ENCODE results near the gene MTREX.

DNA sequence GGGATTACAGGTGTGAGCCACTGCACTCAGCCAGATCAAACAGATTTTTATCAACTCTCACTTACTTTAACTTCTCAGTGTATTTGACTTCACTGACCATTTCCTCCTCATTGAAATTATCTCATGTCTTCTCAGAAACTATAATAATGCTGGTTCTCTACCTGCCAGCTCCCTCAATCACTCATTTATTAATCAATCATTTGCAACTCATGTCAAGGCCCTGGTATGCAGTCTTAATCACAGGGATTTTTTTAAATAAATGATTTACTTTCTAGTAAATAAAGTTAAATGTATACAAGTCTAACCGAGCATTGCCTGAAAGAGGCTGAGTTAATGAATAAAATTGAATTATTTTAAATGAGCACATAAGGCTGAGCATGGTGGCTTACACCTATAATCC lies 163.7 kb downstream of the MTREX start:
- TF ChIP-seq, protein P1, sequence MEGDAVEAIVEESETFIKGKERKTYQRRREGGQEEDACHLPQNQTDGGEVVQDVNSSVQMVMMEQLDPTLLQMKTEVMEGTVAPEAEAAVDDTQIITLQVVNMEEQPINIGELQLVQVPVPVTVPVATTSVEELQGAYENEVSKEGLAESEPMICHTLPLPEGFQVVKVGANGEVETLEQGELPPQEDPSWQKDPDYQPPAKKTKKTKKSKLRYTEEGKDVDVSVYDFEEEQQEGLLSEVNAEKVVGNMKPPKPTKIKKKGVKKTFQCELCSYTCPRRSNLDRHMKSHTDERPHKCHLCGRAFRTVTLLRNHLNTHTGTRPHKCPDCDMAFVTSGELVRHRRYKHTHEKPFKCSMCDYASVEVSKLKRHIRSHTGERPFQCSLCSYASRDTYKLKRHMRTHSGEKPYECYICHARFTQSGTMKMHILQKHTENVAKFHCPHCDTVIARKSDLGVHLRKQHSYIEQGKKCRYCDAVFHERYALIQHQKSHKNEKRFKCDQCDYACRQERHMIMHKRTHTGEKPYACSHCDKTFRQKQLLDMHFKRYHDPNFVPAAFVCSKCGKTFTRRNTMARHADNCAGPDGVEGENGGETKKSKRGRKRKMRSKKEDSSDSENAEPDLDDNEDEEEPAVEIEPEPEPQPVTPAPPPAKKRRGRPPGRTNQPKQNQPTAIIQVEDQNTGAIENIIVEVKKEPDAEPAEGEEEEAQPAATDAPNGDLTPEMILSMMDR (IDR thresholded peaks at IDR 0.05; ENCODE audit: low read depth, low read length): no peak
- TF ChIP-seq EZH2phosphoT487 (IDR thresholded peaks at IDR 0.05; ENCODE audit: low read depth): no peak

Data from OCI-LY3 (cell line).